GM12873 (cell line): ENCODE data around the gene SFTPB.

Source experiments
- TF ChIP-seq, protein P1 (sequence below): IDR thresholded peaks from 2 replicates; pipeline ENCODE4 v1.5.1; 2012; ENCODE audit warnings: low read depth, mild to moderate bottlenecking, moderate library complexity, low read length, control low read depth; ENCODE audit not compliant: insufficient read depth; ENCODE audit errors: missing control alignments

Gene SFTPB

DNA sequence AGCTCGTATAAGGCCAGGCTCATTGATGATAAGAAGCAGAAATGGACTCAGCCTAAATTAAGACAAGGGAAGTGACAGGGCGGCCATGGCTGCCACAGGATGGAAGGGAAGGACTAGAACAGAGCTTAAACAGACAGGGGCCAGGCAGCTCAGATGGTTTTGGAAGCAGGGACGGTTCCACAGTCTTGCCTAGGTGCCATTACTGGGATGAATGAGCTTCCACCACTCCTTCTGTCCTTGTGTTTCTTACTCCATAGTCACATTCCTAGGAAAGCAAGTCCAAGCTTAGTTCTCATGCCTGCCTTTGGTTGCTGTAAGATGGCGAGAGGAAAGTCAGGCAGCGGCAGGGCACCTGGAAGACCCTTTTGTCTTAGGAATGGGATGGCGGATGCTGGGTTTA is 38.1 kb upstream of the SFTPB start:
- TF ChIP-seq, protein P1, sequence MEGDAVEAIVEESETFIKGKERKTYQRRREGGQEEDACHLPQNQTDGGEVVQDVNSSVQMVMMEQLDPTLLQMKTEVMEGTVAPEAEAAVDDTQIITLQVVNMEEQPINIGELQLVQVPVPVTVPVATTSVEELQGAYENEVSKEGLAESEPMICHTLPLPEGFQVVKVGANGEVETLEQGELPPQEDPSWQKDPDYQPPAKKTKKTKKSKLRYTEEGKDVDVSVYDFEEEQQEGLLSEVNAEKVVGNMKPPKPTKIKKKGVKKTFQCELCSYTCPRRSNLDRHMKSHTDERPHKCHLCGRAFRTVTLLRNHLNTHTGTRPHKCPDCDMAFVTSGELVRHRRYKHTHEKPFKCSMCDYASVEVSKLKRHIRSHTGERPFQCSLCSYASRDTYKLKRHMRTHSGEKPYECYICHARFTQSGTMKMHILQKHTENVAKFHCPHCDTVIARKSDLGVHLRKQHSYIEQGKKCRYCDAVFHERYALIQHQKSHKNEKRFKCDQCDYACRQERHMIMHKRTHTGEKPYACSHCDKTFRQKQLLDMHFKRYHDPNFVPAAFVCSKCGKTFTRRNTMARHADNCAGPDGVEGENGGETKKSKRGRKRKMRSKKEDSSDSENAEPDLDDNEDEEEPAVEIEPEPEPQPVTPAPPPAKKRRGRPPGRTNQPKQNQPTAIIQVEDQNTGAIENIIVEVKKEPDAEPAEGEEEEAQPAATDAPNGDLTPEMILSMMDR: no peak

DNA sequence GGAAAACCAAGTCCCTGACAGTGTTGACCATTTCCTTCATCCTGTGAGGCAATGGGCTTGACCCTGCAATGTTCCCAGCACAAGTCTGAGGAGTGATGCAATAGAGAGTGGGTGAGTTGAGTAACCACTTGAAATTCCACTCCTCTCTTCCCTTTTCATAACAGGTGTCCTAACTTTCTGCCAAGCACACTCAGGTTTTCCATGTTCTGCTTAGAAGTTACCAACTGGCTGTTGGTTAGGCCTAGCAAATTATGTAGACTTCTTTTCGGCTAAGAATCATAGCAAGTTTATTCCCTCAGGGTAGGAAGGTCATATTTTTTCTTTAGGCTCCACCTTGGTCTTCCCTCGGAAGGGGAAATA is 37.7 kb upstream of the SFTPB start:
- TF ChIP-seq, protein P1: no peak

DNA sequence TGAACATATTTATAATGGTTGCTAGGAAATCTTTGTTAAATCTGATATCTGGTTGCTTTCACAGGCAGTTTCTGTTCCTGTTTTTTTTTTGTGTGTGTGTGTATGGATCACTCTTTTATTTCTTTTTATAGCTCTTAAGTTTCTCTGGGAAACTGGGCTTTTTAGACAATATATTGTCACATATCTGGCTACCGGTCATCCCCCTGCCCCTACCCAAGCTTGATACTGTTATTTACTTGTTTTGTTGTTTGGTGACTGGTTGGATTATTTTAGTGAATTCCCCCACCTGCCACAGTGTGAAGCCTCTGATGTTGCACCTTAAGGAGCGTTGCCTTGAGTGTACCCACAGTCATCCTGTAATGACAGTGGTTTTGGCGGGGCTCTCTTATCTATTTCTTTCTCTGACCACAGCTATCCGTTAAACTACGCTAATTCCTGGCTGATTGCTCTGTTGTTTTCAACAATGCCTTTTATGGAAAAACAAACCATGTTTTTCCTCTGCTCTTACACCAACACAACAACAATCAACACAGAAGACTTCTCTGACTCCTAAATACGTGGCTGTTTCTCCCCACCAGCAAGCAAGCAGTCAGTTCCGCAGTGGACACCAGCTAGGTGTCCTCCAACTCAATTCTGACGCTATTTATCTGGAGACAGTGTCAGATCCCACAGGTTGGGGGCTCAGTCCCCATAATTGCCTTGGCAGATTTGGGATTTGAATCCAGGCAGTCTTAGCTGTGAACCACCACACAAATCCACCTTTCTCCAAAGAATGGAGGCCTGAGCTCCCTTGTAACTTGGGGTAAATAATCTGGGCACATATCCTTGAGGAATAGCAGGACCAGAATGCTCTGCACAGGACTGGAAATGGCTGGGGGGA is 37.0 kb upstream of the SFTPB start:
- TF ChIP-seq, protein P1: no peak

DNA sequence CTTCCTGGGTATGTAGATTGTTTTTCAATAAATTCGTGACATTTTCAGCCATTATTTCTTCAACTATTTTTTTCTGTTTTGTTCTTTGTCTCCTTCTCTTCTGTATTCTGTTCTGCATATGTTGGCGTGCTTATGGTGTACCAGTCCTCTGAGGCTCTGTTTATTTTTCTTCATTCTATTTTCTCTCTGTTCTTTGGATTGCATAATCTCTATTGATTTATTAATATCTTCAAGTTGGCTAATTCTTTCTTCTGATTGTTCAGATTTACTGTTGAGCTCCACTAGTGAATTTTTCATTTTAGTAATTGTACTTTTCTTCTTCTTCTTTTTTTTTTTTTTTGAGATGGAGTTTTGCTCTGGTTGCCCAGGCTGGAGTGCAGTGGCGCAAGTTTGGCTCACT is 36.0 kb upstream of the SFTPB start:
- TF ChIP-seq, protein P1: no peak

DNA sequence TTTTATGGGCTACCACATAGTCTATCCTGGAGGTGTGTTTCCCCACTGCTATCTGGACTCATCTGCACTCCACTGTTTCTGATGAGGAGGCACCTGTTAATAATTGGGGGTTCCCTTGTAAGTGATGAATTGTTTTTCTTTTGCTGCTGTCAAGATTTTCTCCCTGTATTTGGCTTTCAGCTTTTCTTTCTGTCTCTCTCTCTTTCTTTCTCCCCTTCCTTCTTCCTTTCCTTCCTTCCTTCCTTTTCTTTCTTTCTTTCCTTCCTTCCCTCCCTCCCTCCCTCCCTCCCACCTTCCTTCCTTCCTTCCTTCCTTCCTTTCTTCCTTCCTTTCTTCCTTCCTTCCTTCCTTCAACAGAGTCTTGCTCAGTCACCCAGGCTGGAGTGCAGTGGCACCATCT is 35.3 kb upstream of the SFTPB start:
- TF ChIP-seq, protein P1: no peak

DNA sequence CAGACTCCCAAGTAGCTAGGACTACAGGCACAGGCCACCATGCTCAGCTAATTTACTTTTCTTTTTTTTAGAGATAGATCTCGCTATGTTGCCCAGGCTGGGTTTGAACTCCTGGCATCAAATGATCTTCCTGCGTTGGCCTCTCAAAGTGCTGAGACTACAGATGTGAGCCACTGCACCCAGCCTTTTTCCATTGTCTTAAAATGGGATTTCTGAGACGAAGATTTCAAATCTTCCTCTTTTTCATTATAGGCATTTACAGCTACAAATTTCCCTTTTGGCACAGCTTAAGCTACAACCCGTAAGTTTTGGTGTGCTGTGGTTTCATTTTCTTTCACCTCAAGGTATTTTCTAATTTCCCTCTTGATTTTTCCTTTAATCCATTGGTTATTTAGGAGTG is 34.8 kb upstream of the SFTPB start:
- TF ChIP-seq, protein P1: no peak

DNA sequence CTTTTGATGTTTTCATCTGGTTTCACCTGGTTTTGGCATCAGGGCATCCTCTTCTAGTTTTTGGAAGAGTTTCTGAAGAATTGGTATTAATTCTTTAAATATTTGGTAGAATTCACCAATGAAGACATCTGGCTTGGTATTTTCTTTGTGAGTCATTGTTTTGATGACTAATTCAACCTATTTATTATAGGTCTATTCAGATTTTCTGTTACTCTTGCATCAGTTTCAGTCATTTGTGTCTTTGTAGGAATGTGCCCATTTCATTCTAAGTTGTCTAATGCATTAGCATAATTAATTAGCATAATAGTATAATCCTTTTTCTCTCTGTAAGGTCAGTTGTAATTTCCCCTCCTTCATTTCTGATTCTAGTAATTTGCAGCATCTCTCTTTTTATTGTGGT is 34.2 kb upstream of the SFTPB start:
- TF ChIP-seq, protein P1: no peak
